ENCODE data around the gene MIB1. TPM values are rescaled to one million over a fixed set of nuclear protein-coding genes. Genes with fewer than 3 reads are reported as not detected.
"Not testable (repeated sequence)": the region's sequence is repeated elsewhere in the genome, so short reads cannot be mapped to it uniquely, and the experiment has no call there.

MIB1 gene
- total RNA-seq, 4 donors from 2014 or later: 14.1 to 34.9 (median 22.7) TPM

- intact Hi-C loops (cut with DNase I): no loop called here
- WGBS, 2 donors: 79 to 88% methylated on average over 2 of the region's 2 CpGs
- Histone ChIP-seq H3K9me3 (no peaks in the 10 kb centered on the region), H3K4me3 (no peak overlapping the region), H3K27ac (no peak overlapping the region), H3K27me3 (no peaks in the 10 kb centered on the region), H3K36me3 (no peaks in the 10 kb centered on the region), H3K4me1 (no peaks in the 10 kb centered on the region)
- DNase-seq: no peak
- TF ChIP-seq POLR2A (IDR thresholded peaks at IDR 0.05) (no peak), CTCF (IDR thresholded peaks at IDR 0.05) (no peak)
These were observed 17.9 kb upstream of the MIB1 start for GRCh38 chr18:21722687-21723086.

- no peaks in the 10 kb centered on the region for H3K4me1 ChIP-seq
- WGBS, 2 donors: 76 to 91% methylated on average over 4 of the region's 4 CpGs
- no peaks in the 10 kb centered on the region for H3K9me3 ChIP-seq
- TF ChIP-seq CTCF (IDR thresholded peaks at IDR 0.05) (no peak), POLR2A (IDR thresholded peaks at IDR 0.05) (no peak)
- no peak overlapping the region for H3K27ac ChIP-seq
- no peaks in the 10 kb centered on the region for H3K36me3 ChIP-seq
- intact Hi-C loops (cut with DNase I): no loop called here
- no peaks in the 10 kb centered on the region for H3K27me3 ChIP-seq
- no peak for DNase-seq
- H3K4me3 ChIP-seq: no peak overlapping the region
These were observed 15.4 kb upstream of the MIB1 start for GRCh38 chr18:21725201-21725600.

- Histone ChIP-seq H3K27ac (no peak overlapping the region), H3K4me1 (no peaks in the 10 kb centered on the region), H3K36me3 (no peaks in the 10 kb centered on the region), H3K9me3 (no peaks in the 10 kb centered on the region), H3K27me3 (no peaks in the 10 kb centered on the region), H3K4me3 (no peak overlapping the region)
- TF ChIP-seq POLR2A (IDR thresholded peaks at IDR 0.05) (no peak), CTCF (IDR thresholded peaks at IDR 0.05) (no peak)
- intact Hi-C loops (cut with DNase I): no loop called here
- no peak for DNase-seq
- WGBS, 2 donors: 61 to 89% methylated on average over 2 of the region's 2 CpGs
These were observed 12.9 kb upstream of the MIB1 start for GRCh38 chr18:21727702-21728101.

GRCh38 chr18:21733011-21733410 is 7.6 kb upstream of the MIB1 start:
- no peak for DNase-seq
- TF ChIP-seq CTCF (IDR thresholded peaks at IDR 0.05) (no peak), POLR2A (IDR thresholded peaks at IDR 0.05) (no peak)
- WGBS, 2 donors: 83 to 92% methylated on average over 5 of the region's 5 CpGs

GRCh38 chr18:21735452-21736015 is 5.1 kb upstream of the MIB1 start:
- TF ChIP-seq POLR2A (IDR thresholded peaks at IDR 0.05) (no peak), CTCF (IDR thresholded peaks at IDR 0.05) (no peak)
- no peaks in the 10 kb centered on the region for H3K9me3 ChIP-seq
- intact Hi-C loops (cut with DNase I): no loop called here
- H3K4me1 ChIP-seq: peaks cover 4 to 31% (median 5%) of the 10 kb centered on the region in 3 donors
- WGBS, 2 donors: no CpG with 5 or more reads among the region's 12 CpGs
- no peaks in the 10 kb centered on the region for H3K27me3 ChIP-seq
- H3K4me3 ChIP-seq: no peak overlapping the region
- peak overlapping the region in 1 of 4 donors; percentile 34 for H3K27ac ChIP-seq
- no peaks in the 10 kb centered on the region for H3K36me3 ChIP-seq
- no peak for DNase-seq

More at GRCh38 chr18:21733011-21733410, 7.6 kb upstream of the MIB1 start:
- Histone ChIP-seq H3K4me3 (no peak overlapping the region), H3K9me3 (no peaks in the 10 kb centered on the region), H3K4me1 (peaks cover 0 to 19% (median 0%) of the 10 kb centered on the region in 3 donors), H3K27ac (no peak overlapping the region), H3K27me3 (no peaks in the 10 kb centered on the region), H3K36me3 (no peaks in the 10 kb centered on the region)
- intact Hi-C loops (cut with DNase I): no loop called here

GRCh38 chr18:21736926-21737325 is 3.7 kb upstream of the MIB1 start:
- H3K4me3 ChIP-seq; DNase-seq; intact Hi-C loops (cut with DNase I); H3K36me3 ChIP-seq; H3K27me3 ChIP-seq; H3K27ac ChIP-seq; H3K9me3 ChIP-seq: not testable (repeated sequence)
- WGBS, 2 donors: 86 to 95% methylated on average over 4 of the region's 4 CpGs
- H3K4me1 ChIP-seq: peaks cover 4 to 35% (median 5%) of the 10 kb centered on the region in 3 donors
